ENCODE measurements around the gene PKNOX1. TPM values are rescaled to one million over a fixed set of nuclear protein-coding genes. Genes with fewer than 3 reads are reported as not detected.

Gene PKNOX1
- total RNA-seq, 1 experiment from 2014 or later: 16.5 TPM

- no peak for TF ChIP-seq SIN3A (IDR thresholded peaks at IDR 0.05; ENCODE audit: borderline replicate concordance, insufficient read depth, low read depth, low read length)
- 0 out of 2 replicates have a peak, but pooled peaks have one; percentile 6 for TF ChIP-seq POLR2AphosphoS5 (IDR thresholded peaks at IDR 0.05; ENCODE audit: low read depth, low read length)
- Histone ChIP-seq H3K9me3 (ENCODE audit: control insufficient read depth, insufficient read depth, low read depth, low read length) (no peaks in the 10 kb centered on the region), H3K4me1 (ENCODE audit: control insufficient read depth, insufficient read depth, low read length) (peaks cover 12% of the 10 kb centered on the region), H3K36me3 (ENCODE audit: control insufficient read depth, insufficient read depth, low read length) (no peaks in the 10 kb centered on the region), H3K4me3 (ENCODE audit: low read depth in 2 of 2, low read length in 2 of 2) (peak overlapping the region; percentile 65 to 78), H3K27me3 (ENCODE audit: control insufficient read depth, insufficient read depth, low read length) (no peaks in the 10 kb centered on the region), H3K27ac (ENCODE audit: low read length) (peak overlapping the region; percentile 86)
- CTCF ChIA-PET: no interaction called here
- peak; percentile 58 for ATAC-seq
- POLR2A ChIA-PET: no interaction called here
- intact Hi-C loops (cut with micrococcal nuclease; ENCODE audit: unreplicated experiment): no loop called here
- DNase-seq (ENCODE audit: low read depth, low spot score): no peak
- in situ Hi-C loops (cut with HindIII; ENCODE audit: low pct_unique_long_range_greater_than_20kb, low sequenced_read_pairs): no loop called here
- no TSS peak for BruUV-seq (replicated peaks)
Measured at GRCh38 chr21:42974832-42975820, 764 bp downstream of the PKNOX1 start.

DNA sequence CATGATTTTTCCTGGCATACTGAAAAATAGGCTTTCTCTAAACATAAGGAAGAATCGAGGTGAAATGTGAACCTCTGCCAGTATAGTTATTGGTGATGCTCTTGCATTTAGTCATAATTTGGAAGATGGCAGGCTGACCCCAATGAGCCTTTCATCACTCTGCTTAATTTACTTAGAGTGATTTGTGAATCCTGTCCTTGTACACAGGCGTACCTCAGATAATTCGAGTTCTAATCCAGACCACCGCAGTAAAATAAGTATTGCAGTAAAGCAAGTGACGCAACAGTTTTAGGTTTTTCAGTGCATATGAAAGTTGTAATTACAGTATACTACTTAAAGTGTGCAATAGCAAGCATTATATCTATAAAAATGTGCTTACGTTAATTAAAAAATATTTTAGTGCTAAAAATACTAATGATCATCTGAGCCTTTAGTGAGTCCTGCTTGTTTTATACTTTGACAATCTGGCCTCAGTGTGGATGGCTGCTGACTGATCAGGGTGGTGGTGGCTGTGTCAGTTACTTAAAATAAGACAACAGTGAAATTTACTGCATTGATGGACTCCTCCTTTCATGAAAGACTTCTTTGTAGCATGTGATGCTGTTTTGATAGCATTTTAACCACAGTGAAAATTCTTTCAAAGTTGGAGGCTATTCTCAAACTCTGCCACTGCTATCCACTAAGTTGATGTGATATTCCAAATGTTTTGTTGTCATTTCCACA, 1.7 kb downstream of the PKNOX1 start:
- TF ChIP-seq SIN3A (IDR thresholded peaks at IDR 0.05; ENCODE audit: borderline replicate concordance, insufficient read depth, low read depth, low read length) (no peak), REST (IDR thresholded peaks at IDR 0.05; ENCODE audit: insufficient read depth in 1 of 2, low read depth in 2 of 2, low read length in 1 of 2) (no peak), POLR2AphosphoS5 (IDR thresholded peaks at IDR 0.05; ENCODE audit: low read depth, low read length) (no peak), TCF7L2 (IDR thresholded peaks at IDR 0.05; ENCODE audit: low read depth, low read length) (no peak)
- TF ChIP-seq, protein P1, sequence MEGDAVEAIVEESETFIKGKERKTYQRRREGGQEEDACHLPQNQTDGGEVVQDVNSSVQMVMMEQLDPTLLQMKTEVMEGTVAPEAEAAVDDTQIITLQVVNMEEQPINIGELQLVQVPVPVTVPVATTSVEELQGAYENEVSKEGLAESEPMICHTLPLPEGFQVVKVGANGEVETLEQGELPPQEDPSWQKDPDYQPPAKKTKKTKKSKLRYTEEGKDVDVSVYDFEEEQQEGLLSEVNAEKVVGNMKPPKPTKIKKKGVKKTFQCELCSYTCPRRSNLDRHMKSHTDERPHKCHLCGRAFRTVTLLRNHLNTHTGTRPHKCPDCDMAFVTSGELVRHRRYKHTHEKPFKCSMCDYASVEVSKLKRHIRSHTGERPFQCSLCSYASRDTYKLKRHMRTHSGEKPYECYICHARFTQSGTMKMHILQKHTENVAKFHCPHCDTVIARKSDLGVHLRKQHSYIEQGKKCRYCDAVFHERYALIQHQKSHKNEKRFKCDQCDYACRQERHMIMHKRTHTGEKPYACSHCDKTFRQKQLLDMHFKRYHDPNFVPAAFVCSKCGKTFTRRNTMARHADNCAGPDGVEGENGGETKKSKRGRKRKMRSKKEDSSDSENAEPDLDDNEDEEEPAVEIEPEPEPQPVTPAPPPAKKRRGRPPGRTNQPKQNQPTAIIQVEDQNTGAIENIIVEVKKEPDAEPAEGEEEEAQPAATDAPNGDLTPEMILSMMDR (IDR thresholded peaks at IDR 0.05): no peak
- DNase-seq (ENCODE audit: low read depth, low spot score): no peak
- no peaks in the 10 kb centered on the region for H3K27me3 ChIP-seq (ENCODE audit: control insufficient read depth, insufficient read depth, low read length)
- H3K4me1 ChIP-seq (ENCODE audit: control insufficient read depth, insufficient read depth, low read length): peaks cover 12% of the 10 kb centered on the region
- peak overlapping the region; percentile 86 for H3K27ac ChIP-seq (ENCODE audit: low read length)
- peak overlapping the region; percentile 65 to 78 for H3K4me3 ChIP-seq (ENCODE audit: low read depth in 2 of 2, low read length in 2 of 2)
- in situ Hi-C loops (cut with HindIII; ENCODE audit: low pct_unique_long_range_greater_than_20kb, low sequenced_read_pairs): no loop called here
- ChIA-PET CTCF (no interaction called here), POLR2A (no interaction called here)
- H3K9me3 ChIP-seq (ENCODE audit: control insufficient read depth, insufficient read depth, low read depth, low read length): no peaks in the 10 kb centered on the region
- no peaks in the 10 kb centered on the region for H3K36me3 ChIP-seq (ENCODE audit: control insufficient read depth, insufficient read depth, low read length)
- no TSS peak for BruUV-seq (replicated peaks)
- ATAC-seq: no peak
- intact Hi-C loops (cut with micrococcal nuclease; ENCODE audit: unreplicated experiment): no loop called here

Measured in Panc1 (cell line).